ENCODE data around the gene KRT31.
A peak's percentile ranks its signal among the peaks of the same experiment; 100 is the strongest.
"Not testable (repeated sequence)": the region's sequence is repeated elsewhere in the genome, so short reads cannot be mapped to it uniquely, and the experiment has no call there.

Gene KRT31

DNA sequence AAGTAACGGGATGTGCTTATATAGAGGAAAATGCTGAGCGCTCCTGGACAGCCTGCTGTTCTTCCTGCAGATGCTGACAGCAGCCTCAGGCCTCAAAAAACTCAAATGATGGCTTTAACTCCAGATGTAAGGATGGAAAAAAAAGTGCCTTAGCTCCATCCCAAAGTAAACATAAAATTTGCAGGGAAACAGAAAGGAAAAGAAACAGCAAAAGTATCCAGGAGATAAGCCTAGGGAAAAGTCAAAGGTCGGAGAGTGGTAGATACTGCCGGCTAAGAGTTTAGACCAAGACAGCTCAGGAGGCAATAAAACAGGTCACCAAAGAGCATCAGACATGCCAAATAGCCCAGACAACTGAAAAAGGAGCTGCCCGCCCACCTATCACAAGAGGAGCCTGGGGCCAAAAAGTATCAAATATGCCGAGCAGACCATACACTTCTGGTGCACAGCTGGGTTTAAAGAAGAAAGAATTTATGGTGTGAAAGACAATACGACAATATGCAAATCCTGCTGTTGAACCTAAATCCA is 6.9 kb downstream of the KRT31 start:
- Histone ChIP-seq H3K27ac (ENCODE audit: poor library complexity, severe bottlenecking) (no peak overlapping the region), H3K27me3 (ENCODE audit: insufficient read depth, poor library complexity, severe bottlenecking) (no peaks in the 10 kb centered on the region), H3K9me3 (ENCODE audit: severe bottlenecking) (no peaks in the 10 kb centered on the region), H3K4me3 (ENCODE audit: severe bottlenecking) (no peak overlapping the region), H3K4me1 (ENCODE audit: insufficient read depth, poor library complexity, severe bottlenecking) (peaks cover 8% of the 10 kb centered on the region), H3K36me3 (ENCODE audit: low read depth) (no peaks in the 10 kb centered on the region)
- DNase-seq (ENCODE audit: low spot score) (no peak), ATAC-seq (ENCODE audit: low read depth) (no peak)
- no peak for TF ChIP-seq CTCF (IDR thresholded peaks at IDR 0.05; ENCODE audit: poor library complexity, severe bottlenecking)

- H3K4me3 ChIP-seq (ENCODE audit: severe bottlenecking): no peak overlapping the region
- H3K9me3 ChIP-seq (ENCODE audit: severe bottlenecking): no peaks in the 10 kb centered on the region
- TF ChIP-seq CTCF (IDR thresholded peaks at IDR 0.05; ENCODE audit: poor library complexity, severe bottlenecking): no peak
- peaks cover under 1% of the 10 kb centered on the region for H3K4me1 ChIP-seq (ENCODE audit: insufficient read depth, poor library complexity, severe bottlenecking)
- H3K27ac ChIP-seq (ENCODE audit: poor library complexity, severe bottlenecking): no peak overlapping the region
- ATAC-seq (ENCODE audit: low read depth) (no peak), DNase-seq (ENCODE audit: low spot score) (no peak)
- H3K27me3 ChIP-seq (ENCODE audit: insufficient read depth, poor library complexity, severe bottlenecking): no peaks in the 10 kb centered on the region
- H3K36me3 ChIP-seq (ENCODE audit: low read depth): no peaks in the 10 kb centered on the region
These were observed 9.7 kb downstream of the KRT31 start for GRCh38 chr17:41387670-41388069.

DNA sequence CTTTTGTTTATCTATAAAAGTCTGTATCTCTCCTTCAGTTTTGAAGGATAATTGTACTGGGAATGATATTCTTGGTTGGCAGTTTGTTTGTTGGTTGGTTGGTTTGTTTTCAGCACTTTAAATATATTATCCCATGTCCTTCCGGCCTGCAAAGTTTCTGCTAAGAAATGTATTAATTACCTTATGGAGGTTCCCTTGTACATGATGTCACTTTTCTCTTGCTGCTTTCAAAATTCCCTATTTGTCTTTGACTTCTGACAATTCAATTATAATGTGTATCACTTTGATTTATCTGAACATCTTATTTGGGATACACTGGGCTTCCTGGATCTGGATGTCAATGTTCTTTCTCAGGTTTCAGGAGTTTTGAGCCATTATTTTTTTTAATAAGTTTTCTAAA is 11.2 kb downstream of the KRT31 start:
- DNase-seq (ENCODE audit: low spot score) (no peak), ATAC-seq (ENCODE audit: low read depth) (no peak)
- Histone ChIP-seq H3K9me3 (ENCODE audit: severe bottlenecking) (no peaks in the 10 kb centered on the region), H3K27ac (ENCODE audit: poor library complexity, severe bottlenecking) (no peak overlapping the region), H3K27me3 (ENCODE audit: insufficient read depth, poor library complexity, severe bottlenecking) (no peaks in the 10 kb centered on the region), H3K4me1 (ENCODE audit: insufficient read depth, poor library complexity, severe bottlenecking) (peaks cover 5% of the 10 kb centered on the region), H3K4me3 (ENCODE audit: severe bottlenecking) (no peak overlapping the region), H3K36me3 (ENCODE audit: low read depth) (no peaks in the 10 kb centered on the region)
- no peak for TF ChIP-seq CTCF (IDR thresholded peaks at IDR 0.05; ENCODE audit: poor library complexity, severe bottlenecking)

DNA sequence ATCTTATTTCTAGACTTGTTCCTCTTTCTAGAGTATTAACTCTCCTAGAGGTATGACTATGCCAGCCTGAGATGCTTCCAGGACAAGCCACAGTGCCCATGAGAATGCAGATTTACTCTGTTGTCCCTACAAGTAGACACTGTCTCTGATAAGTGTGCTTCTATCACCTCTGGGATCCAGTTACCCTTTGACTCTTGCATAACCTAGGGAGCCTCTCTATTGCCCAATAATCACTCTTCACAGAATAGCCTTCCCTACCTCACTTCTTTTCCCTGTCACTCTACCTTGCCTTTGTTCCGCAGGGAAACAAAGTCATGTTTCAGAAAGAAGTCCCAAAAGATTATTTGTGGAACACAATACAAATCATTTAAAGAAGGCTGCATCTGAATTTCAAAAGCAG is 13.7 kb downstream of the KRT31 start:
- ATAC-seq (ENCODE audit: low read depth) (no peak), DNase-seq (ENCODE audit: low spot score) (no peak)
- TF ChIP-seq CTCF (IDR thresholded peaks at IDR 0.05; ENCODE audit: poor library complexity, severe bottlenecking): no peak
- Histone ChIP-seq H3K9me3 (ENCODE audit: severe bottlenecking) (no peaks in the 10 kb centered on the region), H3K4me1 (ENCODE audit: insufficient read depth, poor library complexity, severe bottlenecking) (peaks cover 17% of the 10 kb centered on the region), H3K4me3 (ENCODE audit: severe bottlenecking) (no peak overlapping the region), H3K27ac (ENCODE audit: poor library complexity, severe bottlenecking) (no peak overlapping the region), H3K27me3 (ENCODE audit: insufficient read depth, poor library complexity, severe bottlenecking) (no peaks in the 10 kb centered on the region), H3K36me3 (ENCODE audit: low read depth) (no peaks in the 10 kb centered on the region)

DNA sequence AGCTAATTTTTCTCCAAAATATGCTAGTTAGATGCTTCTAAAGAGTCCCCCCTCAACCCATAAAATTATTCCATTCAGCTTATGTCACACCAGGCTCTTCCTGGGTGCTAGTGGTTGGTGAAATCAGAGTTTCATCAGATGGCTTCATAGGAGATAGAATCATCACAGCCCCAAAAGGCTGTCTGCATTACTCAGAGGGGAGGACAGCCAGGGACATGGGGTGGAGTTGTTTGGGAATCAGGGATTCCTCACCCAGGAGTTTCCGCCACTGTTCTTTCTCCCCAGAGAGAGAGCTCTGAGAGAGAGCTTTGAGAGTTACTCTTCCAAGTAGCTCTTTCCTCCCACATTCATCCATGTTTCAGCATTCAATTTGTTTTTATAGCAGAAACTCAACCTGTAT is 15.0 kb downstream of the KRT31 start:
- no peak overlapping the region for H3K4me3 ChIP-seq (ENCODE audit: severe bottlenecking)
- no peak for DNase-seq (ENCODE audit: low spot score)

GRCh38 chr17:41381943-41382342 is 15.5 kb downstream of the KRT31 start, which contains the start of gene KRT34:
KRT34 (minus strand) TSS chr17:41382306; CDS start chr17:41382246, 60 bp downstream.
- Histone ChIP-seq H3K4me1 (ENCODE audit: insufficient read depth, poor library complexity, severe bottlenecking) (peaks cover 25% of the 10 kb centered on the region), H3K27ac (ENCODE audit: poor library complexity, severe bottlenecking) (peak within 1 kb of the TSS; percentile 81)
- not testable (repeated sequence) for H3K27me3 ChIP-seq (ENCODE audit: insufficient read depth, poor library complexity, severe bottlenecking); DNase-seq (ENCODE audit: low spot score); H3K9me3 ChIP-seq (ENCODE audit: severe bottlenecking); H3K36me3 ChIP-seq (ENCODE audit: low read depth); ATAC-seq (ENCODE audit: low read depth); H3K4me3 ChIP-seq (ENCODE audit: severe bottlenecking)

More for the DNA sequence above, 15.0 kb downstream of the KRT31 start:
- Histone ChIP-seq H3K27me3 (ENCODE audit: insufficient read depth, poor library complexity, severe bottlenecking) (no peaks in the 10 kb centered on the region), H3K4me1 (ENCODE audit: insufficient read depth, poor library complexity, severe bottlenecking) (peaks cover 25% of the 10 kb centered on the region), H3K27ac (ENCODE audit: poor library complexity, severe bottlenecking) (peak overlapping the region; percentile 81), H3K36me3 (ENCODE audit: low read depth) (no peaks in the 10 kb centered on the region), H3K9me3 (ENCODE audit: severe bottlenecking) (no peaks in the 10 kb centered on the region)
- TF ChIP-seq CTCF (IDR thresholded peaks at IDR 0.05; ENCODE audit: poor library complexity, severe bottlenecking): no peak
- peak; percentile 47; the same call in 2 of the 3 replicates for ATAC-seq (ENCODE audit: low read depth)

DNA sequence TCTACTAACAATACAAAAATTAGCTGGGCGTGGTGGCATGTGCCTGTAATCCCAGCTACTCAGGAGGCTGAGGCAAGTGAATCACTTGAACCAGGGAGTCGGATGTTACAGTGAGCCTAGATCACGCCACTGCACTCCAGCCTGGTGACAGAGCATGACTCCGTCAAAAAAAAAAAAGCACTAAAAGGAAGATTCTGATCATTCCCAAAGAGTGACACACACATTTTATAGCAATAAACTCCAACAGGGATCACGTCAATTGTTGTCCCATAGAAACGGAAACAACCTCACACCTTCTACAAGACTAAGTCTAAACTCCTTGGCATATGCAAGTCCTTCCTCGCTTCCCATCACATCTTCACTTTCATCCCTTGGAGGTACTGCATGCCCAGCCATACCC is 17.3 kb downstream of the KRT31 start:
- not testable (repeated sequence) for H3K36me3 ChIP-seq (ENCODE audit: low read depth); H3K4me3 ChIP-seq (ENCODE audit: severe bottlenecking); DNase-seq (ENCODE audit: low spot score); H3K9me3 ChIP-seq (ENCODE audit: severe bottlenecking); H3K27me3 ChIP-seq (ENCODE audit: insufficient read depth, poor library complexity, severe bottlenecking)
- H3K4me1 ChIP-seq (ENCODE audit: insufficient read depth, poor library complexity, severe bottlenecking): peaks cover 25% of the 10 kb centered on the region
- peak overlapping the region; percentile 81 for H3K27ac ChIP-seq (ENCODE audit: poor library complexity, severe bottlenecking)
- peak; percentile 79 for ATAC-seq (ENCODE audit: low read depth)

All from RWPE2 (cell line).